GM19467 (cell line): ENCODE results near the gene SPATA6L.
"Not testable (repeated sequence)": the region's sequence is repeated elsewhere in the genome, so short reads cannot be mapped to it uniquely, and the experiment has no call there.

Source experiments
- ATAC-seq: cut with Tn5 transposase; IDR thresholded peaks from one replicate; pipeline ENCODE4 v1.9.1; 2021; ENCODE audit warnings: mild to moderate bottlenecking, moderate library complexity; ENCODE audit not compliant: unreplicated experiment

Gene SPATA6L

GRCh38 chr9:4678679-4679267, 12.5 kb upstream of the SPATA6L start:
- ATAC-seq: peak; percentile 3

- ATAC-seq: no peak
Measured at GRCh38 chr9:4677392-4677791, 11.1 kb upstream of the SPATA6L start.

- no peak for ATAC-seq
Measured at GRCh38 chr9:4674783-4675182, 8.5 kb upstream of the SPATA6L start.

- no peak for ATAC-seq
Measured at GRCh38 chr9:4671737-4672136, 5.5 kb upstream of the SPATA6L start.

- ATAC-seq: no peak
Measured at GRCh38 chr9:4670591-4670990, 4.3 kb upstream of the SPATA6L start.

GRCh38 chr9:4669890-4670289, 3.6 kb upstream of the SPATA6L start:
- ATAC-seq: no peak

GRCh38 chr9:4668604-4669003, 2.3 kb upstream of the SPATA6L start:
- no peak for ATAC-seq

- ATAC-seq: no peak
Measured at GRCh38 chr9:4667681-4668080, 1.4 kb upstream of the SPATA6L start.

GRCh38 chr9:4665357-4665756, 923 bp downstream of the SPATA6L start:
- ATAC-seq: no peak

- ATAC-seq: no peak
Measured at GRCh38 chr9:4663956-4664355, 2.3 kb downstream of the SPATA6L start.

- no peak for ATAC-seq
Measured at GRCh38 chr9:4662989-4663792, 3.1 kb downstream of the SPATA6L start.

- ATAC-seq: peak; percentile 82
Measured at GRCh38 chr9:4662108-4662988, 3.9 kb downstream of the SPATA6L start, which contains the start of gene PLPP6. Gene PLPP6, plus strand, starts transcription at chr9:4662294. Its CDS starts 82 bp downstream, at chr9:4662376.

GRCh38 chr9:4661611-4662010, 4.7 kb downstream of the SPATA6L start:
- ATAC-seq: peak; percentile 7

- ATAC-seq: no peak
Measured at GRCh38 chr9:4661165-4661564, 5.1 kb downstream of the SPATA6L start.

- not testable (repeated sequence) for ATAC-seq
Measured at GRCh38 chr9:4660665-4661064, 5.6 kb downstream of the SPATA6L start.

GRCh38 chr9:4657426-4658159, 8.7 kb downstream of the SPATA6L start:
- ATAC-seq: no peak

- ATAC-seq: no peak
Measured at GRCh38 chr9:4656621-4657020, 9.7 kb downstream of the SPATA6L start.

- ATAC-seq: not testable (repeated sequence)
Measured at GRCh38 chr9:4656196-4656595, 10.1 kb downstream of the SPATA6L start.

- ATAC-seq: no peak
Measured at GRCh38 chr9:4654538-4654937, 11.7 kb downstream of the SPATA6L start.

- no peak for ATAC-seq
Measured at GRCh38 chr9:4654084-4654483, 12.2 kb downstream of the SPATA6L start.

GRCh38 chr9:4642351-4642750, 23.9 kb downstream of the SPATA6L start:
- ATAC-seq: no peak
